GM06990 (cell line): ENCODE data around the gene TUBA8.
A peak's percentile ranks its signal among the peaks of the same experiment; 100 is the strongest.
"Not testable (repeated sequence)": the region's sequence is repeated elsewhere in the genome, so short reads cannot be mapped to it uniquely, and the experiment has no call there.

Source experiments
- DNase-seq: peaks from one replicate; pipeline ENCODE4 v3.0.0-alpha.2; 2011; ENCODE audit not compliant: insufficient read length; ENCODE audit errors: extremely low read depth
- H3K27me3 ChIP-seq: replicated peaks from 2 replicates; pipeline ENCODE4 v1.6.0; 2011; ENCODE audit warnings: low read length; ENCODE audit not compliant: control insufficient read depth, insufficient read depth
- H3K36me3 ChIP-seq: 2 replicates; pipeline ENCODE4 v1.5.1; 2011; ENCODE audit warnings: low read length; ENCODE audit not compliant: control insufficient read depth, insufficient read depth
- H3K4me3 ChIP-seq: replicated peaks from 2 replicates; pipeline ENCODE4 v1.5.1; 2011; ENCODE audit warnings: low read depth, mild to moderate bottlenecking, control low read depth, low read length
- CTCF ChIP-seq: IDR thresholded peaks from 2 replicates; pipeline ENCODE4 v1.5.1; 2011; ENCODE audit warnings: low read length, control low read depth, mild to moderate bottlenecking, inconsistent platforms; ENCODE audit not compliant: insufficient read depth, poor library complexity, severe bottlenecking

Gene TUBA8

GRCh38 chr22:18070041-18070440 is 40.6 kb upstream of the TUBA8 start:
- H3K4me3 ChIP-seq, result no peak overlapping the region
- H3K27me3 ChIP-seq, result no peaks in the 10 kb centered on the region; the same call in 1 of the 2 replicates
- TF ChIP-seq CTCF, result no peak
- H3K36me3 ChIP-seq, result no peaks in the 10 kb centered on the region
- no peak for DNase-seq

GRCh38 chr22:18070556-18071306 is 39.9 kb upstream of the TUBA8 start:
- H3K36me3 ChIP-seq, result no peaks in the 10 kb centered on the region
- H3K4me3 ChIP-seq, result no peak overlapping the region
- peak; percentile 50 for TF ChIP-seq CTCF
- no peak for DNase-seq
- no peaks in the 10 kb centered on the region for H3K27me3 ChIP-seq

GRCh38 chr22:18071307-18071967 is 39.2 kb upstream of the TUBA8 start:
- H3K4me3 ChIP-seq, H3K36me3 ChIP-seq, DNase-seq, H3K27me3 ChIP-seq: not testable (repeated sequence)

- H3K4me3 ChIP-seq, result no peak overlapping the region
- no peak for TF ChIP-seq CTCF
- H3K36me3 ChIP-seq, result no peaks in the 10 kb centered on the region
- H3K27me3 ChIP-seq, result no peaks in the 10 kb centered on the region
- DNase-seq, result no peak
These were observed 38.7 kb upstream of the TUBA8 start for GRCh38 chr22:18071968-18072310.

GRCh38 chr22:18073467-18073866 is 37.1 kb upstream of the TUBA8 start:
- DNase-seq, result no peak
- no peak overlapping the region for H3K4me3 ChIP-seq
- no peaks in the 10 kb centered on the region for H3K36me3 ChIP-seq
- H3K27me3 ChIP-seq, result no peaks in the 10 kb centered on the region
- no peak for TF ChIP-seq CTCF

GRCh38 chr22:18073927-18074326 is 36.7 kb upstream of the TUBA8 start:
- H3K36me3 ChIP-seq, H3K4me3 ChIP-seq, H3K27me3 ChIP-seq, DNase-seq: not testable (repeated sequence)
